GM23338 (cell line): ENCODE results near the gene CKS1B. TPM values are rescaled to one million over a fixed set of nuclear protein-coding genes. Genes with fewer than 3 reads are reported as not detected.
A peak's percentile ranks its signal among the peaks of the same experiment; 100 is the strongest.

Source experiments
- ATAC-seq: fragments of 200-7000 bp; cut with Tn5 transposase; 3 replicates; pipeline ENCODE4 v1.9.1; 2020
- DNase-seq: peaks from one replicate; pipeline ENCODE4 v3.0.0-alpha.2; 2015; ENCODE audit warnings: low spot score
- H2AFZ ChIP-seq: fragments of 200-600 bp; sonication (generic); 2 replicates; pipeline ENCODE4 v1.8.0; 2016; ENCODE audit warnings: antibody characterized with exemption, mild to moderate bottlenecking, moderate library complexity
- H3F3A ChIP-seq: fragments of 200-600 bp; sonication (generic); replicated peaks from 2 replicates; pipeline ENCODE4 v1.8.0; 2017; ENCODE audit warnings: antibody characterized with exemption, mixed run types, low read depth
- H3K27ac ChIP-seq: fragments of 200-600 bp; sonication (generic); 2 replicates; pipeline ENCODE4 v1.6.1; 2016; ENCODE audit warnings: low read depth
- H3K27me3 ChIP-seq: fragments of 200-600 bp; sonication (generic); 2 replicates; pipeline ENCODE4 v1.8.0; 2016; ENCODE audit warnings: mild to moderate bottlenecking, mixed run types, moderate library complexity; ENCODE audit not compliant: insufficient read depth
- H3K36me3 ChIP-seq: fragments of 200-600 bp; sonication (generic); 2 replicates; pipeline ENCODE4 v1.8.0; 2016; ENCODE audit warnings: mild to moderate bottlenecking; ENCODE audit not compliant: insufficient read depth
- H3K4me1 ChIP-seq: fragments of 200-600 bp; sonication (generic); 2 replicates; pipeline ENCODE4 v1.8.0; 2016; ENCODE audit warnings: mild to moderate bottlenecking, moderate library complexity; ENCODE audit not compliant: insufficient read depth
- H3K4me2 ChIP-seq: fragments of 200-600 bp; sonication (generic); 2 replicates; pipeline ENCODE4 v1.7.1; 2017; ENCODE audit warnings: mixed run types
- H3K4me3 ChIP-seq: fragments of 200-600 bp; sonication (generic); 2 replicates; pipeline ENCODE4 v1.6.1; 2016; ENCODE audit warnings: mixed run types
- H3K79me2 ChIP-seq: fragments of 200-600 bp; sonication (generic); replicated peaks from 2 replicates; pipeline ENCODE4 v1.8.0; 2017; ENCODE audit warnings: mild to moderate bottlenecking; ENCODE audit not compliant: insufficient read depth
- H3K9me2 ChIP-seq: fragments of 200-600 bp; sonication (generic); 2 replicates; pipeline ENCODE4 v1.8.0; 2017; ENCODE audit not compliant: insufficient read depth
- H4K20me1 ChIP-seq: fragments of 200-600 bp; sonication (generic); replicated peaks from 2 replicates; pipeline ENCODE4 v1.8.0; 2017; ENCODE audit warnings: mild to moderate bottlenecking; ENCODE audit not compliant: insufficient read depth
- H3K27ac Mint-ChIP-seq: 2 replicates; pipeline ENCODE4 v1.8.0; 2020; ENCODE audit warnings: inconsistent platforms, mild to moderate bottlenecking, moderate library complexity, mixed read lengths
- H3K27me3 Mint-ChIP-seq: 3 replicates; pipeline ENCODE4 v1.8.0; 2022; ENCODE audit warnings: low read depth, mild to moderate bottlenecking, moderate library complexity, mixed read lengths, inconsistent platforms; ENCODE audit not compliant: insufficient read depth, poor library complexity
- H3K36me3 Mint-ChIP-seq: 3 replicates; pipeline ENCODE4 v1.8.0; 2021; ENCODE audit warnings: low read depth, mild to moderate bottlenecking, inconsistent platforms, moderate library complexity, mixed read lengths
- H3K4me1 Mint-ChIP-seq: 3 replicates; pipeline ENCODE4 v1.8.0; 2020; ENCODE audit warnings: mild to moderate bottlenecking, inconsistent platforms, mixed read lengths
- H3K4me3 Mint-ChIP-seq: 3 replicates; pipeline ENCODE4 v1.8.0; 2021; ENCODE audit warnings: moderate library complexity, mild to moderate bottlenecking, inconsistent platforms, mixed read lengths
- H3K9me3 Mint-ChIP-seq: 3 replicates; pipeline ENCODE4 v1.8.0; 2020; ENCODE audit warnings: moderate library complexity, mild to moderate bottlenecking, inconsistent platforms, mixed read lengths
- CREB1 ChIP-seq: fragments of 250-450 bp; sonication (Bioruptor Pico); IDR thresholded peaks from 2 replicates; pipeline ENCODE4 v1.5.0; 2020; ENCODE audit warnings: low read depth, mild to moderate bottlenecking, moderate library complexity
- JUNB ChIP-seq: IDR thresholded peaks from one replicate; pipeline ENCODE4 v1.6.1; 2016; ENCODE audit warnings: antibody characterized with exemption; ENCODE audit not compliant: unreplicated experiment
- STAT1 ChIP-seq: IDR thresholded peaks from one replicate; pipeline ENCODE4 v1.6.1; 2016; ENCODE audit warnings: antibody characterized with exemption; ENCODE audit not compliant: unreplicated experiment
- ZNF331 ChIP-seq: fragments of 250-450 bp; sonication (Bioruptor Pico); IDR thresholded peaks from 2 replicates; pipeline ENCODE4 v1.5.0; 2020; ENCODE audit warnings: low read depth, mild to moderate bottlenecking, moderate library complexity
- polyA plus RNA-seq: library from polyadenylated mRNA; unstranded; fragments of >200 nt; fragmentation: Nextera tagmentation; extraction: Ambion mirVana; gene quantifications from 2 replicates; pipeline ENCODE4 v1.2.1, GENCODE V29; 2016
- total RNA-seq: library from RNA; depleted of rRNA; stranded (reverse); fragments of >200 nt; shearing (Covaris generic); gene quantifications from 2 replicates; pipeline ENCODE4 v1.2.3, GENCODE V29; 2014
- TF ChIP-seq, protein P1 (sequence below), 2 experiments: fragments of 200-600 bp in 1 of 2; sonication (generic) in 1 of 2; conservative IDR thresholded peaks; 2 replicates each; pipeline versions ENCODE4 v1.5.1 to v1.6.1; 2016 to 2017; ENCODE audit warnings: antibody characterized with exemption in 2 of 2, low read depth in 2 of 2, mild to moderate bottlenecking in 2 of 2, moderate library complexity in 1 of 2
- TF ChIP-seq, protein P2 (sequence below): IDR thresholded peaks from one replicate; pipeline ENCODE4 v1.6.1; 2018; ENCODE audit warnings: antibody characterized with exemption; ENCODE audit not compliant: unreplicated experiment

CKS1B gene
- total and polyA plus RNA-seq, 2 experiments from 2014 or later = 296 to 617 TPM

DNA sequence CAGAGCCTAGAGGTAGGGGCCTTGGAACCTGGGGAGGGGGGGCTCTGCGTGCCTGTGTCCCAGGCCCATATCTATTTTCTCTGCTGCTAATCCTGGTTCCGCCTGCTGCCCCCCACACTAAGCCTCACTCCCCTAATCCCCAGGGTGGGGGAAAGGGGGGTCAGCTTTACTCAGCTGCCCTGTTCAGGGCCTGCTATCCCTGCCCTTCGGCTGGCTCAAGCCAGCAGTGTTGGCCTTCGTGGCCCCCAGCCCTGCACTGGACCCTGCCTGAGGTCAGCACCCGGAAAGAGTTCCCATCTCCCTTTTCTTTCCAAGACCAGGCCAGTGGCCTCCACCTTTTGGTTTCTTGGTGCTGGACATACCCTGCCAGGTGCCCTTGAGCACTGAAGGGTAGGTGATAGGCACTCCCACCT lies 36.5 kb downstream of the CKS1B start (continued):
- TF ChIP-seq CREB1 (CRISPR knock-in tag) (no peak), JUNB (no peak), STAT1 (no peak)
- TF ChIP-seq, protein P1, sequence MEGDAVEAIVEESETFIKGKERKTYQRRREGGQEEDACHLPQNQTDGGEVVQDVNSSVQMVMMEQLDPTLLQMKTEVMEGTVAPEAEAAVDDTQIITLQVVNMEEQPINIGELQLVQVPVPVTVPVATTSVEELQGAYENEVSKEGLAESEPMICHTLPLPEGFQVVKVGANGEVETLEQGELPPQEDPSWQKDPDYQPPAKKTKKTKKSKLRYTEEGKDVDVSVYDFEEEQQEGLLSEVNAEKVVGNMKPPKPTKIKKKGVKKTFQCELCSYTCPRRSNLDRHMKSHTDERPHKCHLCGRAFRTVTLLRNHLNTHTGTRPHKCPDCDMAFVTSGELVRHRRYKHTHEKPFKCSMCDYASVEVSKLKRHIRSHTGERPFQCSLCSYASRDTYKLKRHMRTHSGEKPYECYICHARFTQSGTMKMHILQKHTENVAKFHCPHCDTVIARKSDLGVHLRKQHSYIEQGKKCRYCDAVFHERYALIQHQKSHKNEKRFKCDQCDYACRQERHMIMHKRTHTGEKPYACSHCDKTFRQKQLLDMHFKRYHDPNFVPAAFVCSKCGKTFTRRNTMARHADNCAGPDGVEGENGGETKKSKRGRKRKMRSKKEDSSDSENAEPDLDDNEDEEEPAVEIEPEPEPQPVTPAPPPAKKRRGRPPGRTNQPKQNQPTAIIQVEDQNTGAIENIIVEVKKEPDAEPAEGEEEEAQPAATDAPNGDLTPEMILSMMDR (conservative IDR thresholded peaks at IDR 0.05; ENCODE audit: low read depth in 2 of 2) = no peak

DNA sequence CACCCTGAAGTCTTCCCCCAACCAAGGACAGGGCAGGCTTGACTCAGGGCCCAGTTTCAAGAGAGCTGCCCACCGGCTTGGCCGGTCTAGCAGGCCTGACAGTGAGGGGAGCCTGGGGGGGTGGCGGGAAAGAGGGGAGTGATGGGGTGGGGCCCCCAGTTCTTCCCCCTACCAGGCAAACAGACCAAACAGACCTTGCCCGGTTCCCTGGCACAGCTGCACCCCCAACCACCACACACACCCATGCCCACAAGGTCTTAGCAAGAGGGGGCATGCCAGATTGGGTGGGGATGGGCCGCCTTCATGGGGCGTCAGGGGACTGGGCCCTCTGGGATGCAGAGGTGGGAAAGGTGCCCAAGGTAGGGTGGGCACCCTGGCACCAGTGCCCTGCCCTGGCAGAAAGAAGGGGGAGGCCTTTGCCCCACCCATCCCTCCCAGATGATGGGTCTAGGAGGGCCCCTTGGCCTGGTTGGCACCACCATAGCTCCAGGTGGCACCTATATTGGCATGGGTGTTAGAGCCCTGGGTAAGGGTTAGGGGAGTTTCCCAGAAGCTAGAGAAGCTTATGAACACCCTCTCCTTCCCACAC lies 37.0 kb downstream of the CKS1B start:
- H3K4me2 ChIP-seq = no peak overlapping the region
- H4K20me1 ChIP-seq = peaks cover 7% of the 10 kb centered on the region
- H3K4me3 Mint-ChIP-seq = no peak overlapping the region; the same call in 2 of the 3 replicates
- H3K27me3 Mint-ChIP-seq = peaks cover 22% of the 10 kb centered on the region
- H3K79me2 ChIP-seq = peaks cover 25% of the 10 kb centered on the region
- DNase-seq (no peak), ATAC-seq (no peak)
- peak overlapping the region; percentile 92; the same call in 1 of the 2 replicates for H3K27ac Mint-ChIP-seq
- TF ChIP-seq, protein P1 (conservative IDR thresholded peaks at IDR 0.05; ENCODE audit: low read depth in 2 of 2) = no peak
- TF ChIP-seq ZNF331 (CRISPR knock-in tag) (no peak), CREB1 (CRISPR knock-in tag) (no peak)
- TF ChIP-seq, protein P2, sequence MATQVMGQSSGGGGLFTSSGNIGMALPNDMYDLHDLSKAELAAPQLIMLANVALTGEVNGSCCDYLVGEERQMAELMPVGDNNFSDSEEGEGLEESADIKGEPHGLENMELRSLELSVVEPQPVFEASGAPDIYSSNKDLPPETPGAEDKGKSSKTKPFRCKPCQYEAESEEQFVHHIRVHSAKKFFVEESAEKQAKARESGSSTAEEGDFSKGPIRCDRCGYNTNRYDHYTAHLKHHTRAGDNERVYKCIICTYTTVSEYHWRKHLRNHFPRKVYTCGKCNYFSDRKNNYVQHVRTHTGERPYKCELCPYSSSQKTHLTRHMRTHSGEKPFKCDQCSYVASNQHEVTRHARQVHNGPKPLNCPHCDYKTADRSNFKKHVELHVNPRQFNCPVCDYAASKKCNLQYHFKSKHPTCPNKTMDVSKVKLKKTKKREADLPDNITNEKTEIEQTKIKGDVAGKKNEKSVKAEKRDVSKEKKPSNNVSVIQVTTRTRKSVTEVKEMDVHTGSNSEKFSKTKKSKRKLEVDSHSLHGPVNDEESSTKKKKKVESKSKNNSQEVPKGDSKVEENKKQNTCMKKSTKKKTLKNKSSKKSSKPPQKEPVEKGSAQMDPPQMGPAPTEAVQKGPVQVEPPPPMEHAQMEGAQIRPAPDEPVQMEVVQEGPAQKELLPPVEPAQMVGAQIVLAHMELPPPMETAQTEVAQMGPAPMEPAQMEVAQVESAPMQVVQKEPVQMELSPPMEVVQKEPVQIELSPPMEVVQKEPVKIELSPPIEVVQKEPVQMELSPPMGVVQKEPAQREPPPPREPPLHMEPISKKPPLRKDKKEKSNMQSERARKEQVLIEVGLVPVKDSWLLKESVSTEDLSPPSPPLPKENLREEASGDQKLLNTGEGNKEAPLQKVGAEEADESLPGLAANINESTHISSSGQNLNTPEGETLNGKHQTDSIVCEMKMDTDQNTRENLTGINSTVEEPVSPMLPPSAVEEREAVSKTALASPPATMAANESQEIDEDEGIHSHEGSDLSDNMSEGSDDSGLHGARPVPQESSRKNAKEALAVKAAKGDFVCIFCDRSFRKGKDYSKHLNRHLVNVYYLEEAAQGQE = no peak
- H3K36me3 Mint-ChIP-seq = peaks cover 29% of the 10 kb centered on the region
- H3K9me3 Mint-ChIP-seq = no peaks in the 10 kb centered on the region
- no peak overlapping the region for H3K27ac ChIP-seq
- H3K4me3 ChIP-seq = no peak overlapping the region
- H3K4me1 ChIP-seq = peaks cover 43% of the 10 kb centered on the region
- H3K36me3 ChIP-seq = no peaks in the 10 kb centered on the region
- no peaks in the 10 kb centered on the region for H3K27me3 ChIP-seq
- H3K4me1 Mint-ChIP-seq = peaks cover 58% of the 10 kb centered on the region
- no peak overlapping the region for H2AFZ ChIP-seq
- H3F3A ChIP-seq = 0 out of 2 replicates have a peak, but pooled peaks cover 3% of the 10 kb centered on the region
- no peaks in the 10 kb centered on the region for H3K9me2 ChIP-seq
